C4-2B (cell line): Measurements from ENCODE around the gene AQP6.

Experiments used
- ZFX ChIP-seq: fragments of 450-650 bp; IDR thresholded peaks from 2 replicates; pipeline ENCODE4 v1.6.1; 2017
- TF ChIP-seq, protein P1 (sequence below): fragments of 450-650 bp; conservative IDR thresholded peaks from 2 replicates; pipeline ENCODE4 v1.5.1; 2017; ENCODE audit warnings: mild to moderate bottlenecking

DNA sequence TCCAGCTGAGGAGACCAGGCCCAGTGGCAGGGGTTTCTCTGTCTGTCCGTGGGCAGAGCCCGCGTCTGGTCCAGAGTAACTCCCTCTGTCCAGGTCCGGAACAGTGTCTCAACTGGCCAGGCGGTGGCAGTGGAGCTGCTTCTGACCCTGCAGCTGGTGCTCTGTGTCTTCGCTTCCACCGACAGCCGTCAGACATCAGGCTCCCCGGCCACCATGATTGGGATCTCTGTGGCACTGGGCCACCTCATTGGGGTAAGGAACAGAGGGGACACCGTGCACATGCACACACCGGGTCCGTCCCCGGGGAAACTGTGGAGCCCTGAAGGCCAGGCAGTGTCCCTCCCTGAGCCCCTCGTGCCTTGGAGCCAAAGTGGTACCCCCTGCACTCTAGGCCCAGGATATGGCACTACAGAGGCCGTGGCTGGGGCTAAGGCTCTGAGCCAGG lies 1.5 kb downstream of the AQP6 start:
- TF ChIP-seq, protein P1, sequence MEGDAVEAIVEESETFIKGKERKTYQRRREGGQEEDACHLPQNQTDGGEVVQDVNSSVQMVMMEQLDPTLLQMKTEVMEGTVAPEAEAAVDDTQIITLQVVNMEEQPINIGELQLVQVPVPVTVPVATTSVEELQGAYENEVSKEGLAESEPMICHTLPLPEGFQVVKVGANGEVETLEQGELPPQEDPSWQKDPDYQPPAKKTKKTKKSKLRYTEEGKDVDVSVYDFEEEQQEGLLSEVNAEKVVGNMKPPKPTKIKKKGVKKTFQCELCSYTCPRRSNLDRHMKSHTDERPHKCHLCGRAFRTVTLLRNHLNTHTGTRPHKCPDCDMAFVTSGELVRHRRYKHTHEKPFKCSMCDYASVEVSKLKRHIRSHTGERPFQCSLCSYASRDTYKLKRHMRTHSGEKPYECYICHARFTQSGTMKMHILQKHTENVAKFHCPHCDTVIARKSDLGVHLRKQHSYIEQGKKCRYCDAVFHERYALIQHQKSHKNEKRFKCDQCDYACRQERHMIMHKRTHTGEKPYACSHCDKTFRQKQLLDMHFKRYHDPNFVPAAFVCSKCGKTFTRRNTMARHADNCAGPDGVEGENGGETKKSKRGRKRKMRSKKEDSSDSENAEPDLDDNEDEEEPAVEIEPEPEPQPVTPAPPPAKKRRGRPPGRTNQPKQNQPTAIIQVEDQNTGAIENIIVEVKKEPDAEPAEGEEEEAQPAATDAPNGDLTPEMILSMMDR: no peak; the same call in 1 of the 2 replicates
- no peak for TF ChIP-seq ZFX
